Omental fat pad (tissue), 4 donors: ENCODE results near the gene TPCN2. TPM values are rescaled to one million over a fixed set of nuclear protein-coding genes. Genes with fewer than 3 reads are reported as not detected.

Experiments
- ATAC-seq: fragments of 150-250 bp; one replicate; pipeline ENCODE4 v1.9.1; 2016; ENCODE audit warnings: mild to moderate bottlenecking, moderate library complexity; ENCODE audit not compliant: low FRiP score
- DNase-seq: peaks from one replicate; pipeline ENCODE4 v3.0.0-alpha.2; 2019; ENCODE audit warnings: low spot score
- CTCF ChIP-seq, 3 donors: fragments of 450-650 bp; IDR thresholded peaks; one replicate each; pipeline ENCODE4 v1.5.1; 2016 to 2017; ENCODE audit warnings: antibody characterized with exemption in 3 of 3, mild to moderate bottlenecking in 3 of 3, moderate library complexity in 2 of 3
- total RNA-seq, 4 donors: library from RNA; depleted of rRNA; stranded (reverse); fragments of >200 nt; gene quantifications; one replicate each; pipeline ENCODE4 v1.1.0, GENCODE V29; 2016

TPCN2 gene
- total RNA-seq, 4 donors from 2014 or later, result 11.8 to 23.3 (median 15.4) TPM

GRCh38 chr11:69096473-69096872 lies 47.7 kb downstream of the TPCN2 start:
- ATAC-seq (no peak), DNase-seq (no peak)
- TF ChIP-seq CTCF (IDR thresholded peaks at IDR 0.05), result no peak

GRCh38 chr11:69097263-69097662 lies 48.5 kb downstream of the TPCN2 start:
- DNase-seq, result no peak
- ATAC-seq, result no peak
- no peak for TF ChIP-seq CTCF (IDR thresholded peaks at IDR 0.05)

- DNase-seq, result no peak
- no peak for TF ChIP-seq CTCF (IDR thresholded peaks at IDR 0.05)
- ATAC-seq, result no peak
Observed at GRCh38 chr11:69099180-69099579, 50.4 kb downstream of the TPCN2 start.

DNA sequence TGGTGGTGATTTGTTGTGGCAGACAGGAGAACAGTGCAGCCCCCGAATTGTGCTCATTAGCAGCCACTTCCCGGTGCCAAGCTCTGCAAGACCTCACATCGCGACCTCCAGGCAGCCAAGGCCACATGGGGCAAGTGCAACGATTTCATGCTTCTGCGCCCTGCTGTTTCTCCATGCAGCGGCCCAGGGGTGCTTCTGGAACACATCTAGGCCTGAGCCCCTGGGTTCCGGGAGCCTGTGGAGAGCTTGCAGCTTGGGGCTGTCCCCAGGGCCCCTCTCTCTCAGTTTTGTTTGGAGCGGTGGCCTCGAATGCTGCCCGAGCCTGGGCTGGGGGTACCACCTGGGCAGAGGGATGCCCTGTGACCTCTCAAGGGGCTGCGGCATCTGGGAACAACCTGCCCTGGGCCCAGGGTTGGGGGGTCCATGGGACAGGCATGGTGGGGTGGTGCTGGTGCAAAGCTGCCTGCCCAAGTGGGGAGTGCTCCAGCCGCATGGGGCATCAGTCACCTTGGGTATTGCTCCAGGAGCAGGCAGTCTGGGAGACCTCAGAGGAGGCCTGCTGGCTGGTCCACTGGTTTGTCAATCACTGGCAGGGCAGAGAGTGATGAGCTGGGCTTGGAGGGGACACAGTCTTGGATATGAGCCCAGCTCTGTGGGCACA lies 51.9 kb downstream of the TPCN2 start:
- ATAC-seq (no peak), DNase-seq (no peak)
- no peak for TF ChIP-seq CTCF (IDR thresholded peaks at IDR 0.05)

DNA sequence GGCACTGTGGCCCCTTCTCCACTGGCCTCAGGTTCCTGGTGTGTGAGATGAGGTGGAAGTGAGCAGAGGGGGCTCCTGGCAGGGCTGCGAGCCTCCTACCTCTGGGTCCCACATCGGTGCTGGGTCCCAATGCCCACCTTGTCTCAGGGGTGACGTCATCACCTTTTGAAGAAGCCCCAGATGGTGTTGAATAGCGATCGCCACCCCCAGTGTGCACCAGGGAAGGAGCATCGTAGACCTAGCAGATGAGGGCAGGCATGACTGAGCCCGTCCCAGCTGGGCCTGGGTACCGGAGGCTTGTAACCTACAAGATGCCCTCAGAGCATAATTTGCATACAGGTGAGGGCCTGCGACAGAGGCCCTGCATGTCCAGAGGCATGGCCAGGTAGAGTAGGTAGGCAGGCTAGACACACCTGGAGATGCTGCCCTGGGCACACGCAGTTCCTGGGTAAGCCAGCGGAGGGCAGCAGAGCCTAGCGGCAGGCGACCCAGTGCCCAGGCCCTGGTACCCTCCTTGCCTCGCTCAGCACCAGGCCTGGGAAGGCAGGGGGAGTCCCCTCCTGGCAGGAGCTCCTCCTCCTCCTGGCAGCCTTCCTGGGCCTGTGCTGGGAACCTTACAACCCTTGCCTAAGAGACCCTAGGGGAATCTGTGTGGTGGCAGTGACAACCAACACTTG lies 52.5 kb downstream of the TPCN2 start:
- TF ChIP-seq CTCF (IDR thresholded peaks at IDR 0.05), result peak in 2 of 3 donors; percentile 6 to 76
- peak; percentile 74 for ATAC-seq
- no peak for DNase-seq

- ATAC-seq, result no peak
- TF ChIP-seq CTCF (IDR thresholded peaks at IDR 0.05), result no peak
- no peak for DNase-seq
Observed at GRCh38 chr11:69101792-69102695, 53.3 kb downstream of the TPCN2 start.
